Ovary (tissue), 3 donors: ENCODE data around the gene KCNMA1.

Source experiments
- CTCF ChIP-seq, 3 donors: fragments of 450-650 bp in 2 of 3; fragments of 200-600 bp in 1 of 3; IDR thresholded peaks; one replicate each; pipeline versions ENCODE4 v1.5.1 to v1.8.0; 2016 to 2022; ENCODE audit warnings: antibody characterized with exemption in 3 of 3, mild to moderate bottlenecking in 1 of 3
- EP300 ChIP-seq: sonication (generic); formaldehyde crosslinking; IDR thresholded peaks from one replicate; pipeline ENCODE4 v1.6.1; 2017; ENCODE audit warnings: antibody characterized with exemption
- POLR2A ChIP-seq: fragments of 450-650 bp; IDR thresholded peaks from one replicate; pipeline ENCODE4 v1.6.1; 2017; ENCODE audit warnings: antibody characterized with exemption, mild to moderate bottlenecking, moderate library complexity
- donor health status: DM: no; HTN: no; CAD: no.

GRCh38 chr10:77233466-77233865, 404.1 kb downstream of the KCNMA1 start:
- TF ChIP-seq POLR2A (no peak), CTCF (IDR thresholded peaks at IDR 0.05) (no peak), EP300 (no peak)
